ENCODE measurements around the gene NPAS2.

Gene NPAS2

GRCh38 chr2:101023327-101024107 lies 203.6 kb downstream of the NPAS2 start:
- no peak overlapping the region for H3K4me3 ChIP-seq (ENCODE audit: low read depth, low read length)
- no peak for DNase-seq (ENCODE audit: low read depth)
- no peak for TF ChIP-seq CTCF (IDR thresholded peaks at IDR 0.05; ENCODE audit: insufficient read depth, low read depth, low read length, missing control alignments)

GRCh38 chr2:101025561-101025960 lies 205.6 kb downstream of the NPAS2 start:
- TF ChIP-seq CTCF (IDR thresholded peaks at IDR 0.05; ENCODE audit: insufficient read depth, low read depth, low read length, missing control alignments), result no peak

GRCh38 chr2:101026253-101026701 lies 206.3 kb downstream of the NPAS2 start:
- no peak overlapping the region for H3K4me3 ChIP-seq (ENCODE audit: low read depth, low read length)
- TF ChIP-seq CTCF (IDR thresholded peaks at IDR 0.05; ENCODE audit: insufficient read depth, low read depth, low read length, missing control alignments), result no peak
- DNase-seq (ENCODE audit: low read depth), result no peak

More at GRCh38 chr2:101025561-101025960, 205.6 kb downstream of the NPAS2 start:
- no peak for DNase-seq (ENCODE audit: low read depth)
- no peak overlapping the region for H3K4me3 ChIP-seq (ENCODE audit: low read depth, low read length)

GRCh38 chr2:101026923-101027469 lies 207.1 kb downstream of the NPAS2 start:
- no peak for DNase-seq (ENCODE audit: low read depth)
- no peak for TF ChIP-seq CTCF (IDR thresholded peaks at IDR 0.05; ENCODE audit: insufficient read depth, low read depth, low read length, missing control alignments)

GRCh38 chr2:101027852-101028251 lies 207.9 kb downstream of the NPAS2 start:
- TF ChIP-seq CTCF (IDR thresholded peaks at IDR 0.05; ENCODE audit: insufficient read depth, low read depth, low read length, missing control alignments), result no peak
- DNase-seq (ENCODE audit: low read depth), result no peak
- no peak overlapping the region for H3K4me3 ChIP-seq (ENCODE audit: low read depth, low read length)

More at GRCh38 chr2:101026923-101027469, 207.1 kb downstream of the NPAS2 start:
- no peak overlapping the region for H3K4me3 ChIP-seq (ENCODE audit: low read depth, low read length)

- DNase-seq (ENCODE audit: low read depth), result no peak
- no peak for TF ChIP-seq CTCF (IDR thresholded peaks at IDR 0.05; ENCODE audit: insufficient read depth, low read depth, low read length, missing control alignments)
- no peak overlapping the region for H3K4me3 ChIP-seq (ENCODE audit: low read depth, low read length)
Measured at GRCh38 chr2:101030866-101031554, 211.1 kb downstream of the NPAS2 start.

Measured in GM12865 (cell line).